PFSK-1 (cell line): ENCODE results near the gene HECTD4.

Experiments used
- POLR2AphosphoS5 ChIP-seq: IDR thresholded peaks from 2 replicates; pipeline ENCODE4 v1.6.1; 2012; ENCODE audit warnings: low read depth, mild to moderate bottlenecking, control low read depth, low read length, moderate library complexity
- SIN3A ChIP-seq: IDR thresholded peaks from 2 replicates; pipeline ENCODE4 v1.6.1; 2012; ENCODE audit warnings: mild to moderate bottlenecking, low read length, moderate library complexity, borderline replicate concordance; ENCODE audit not compliant: insufficient read depth

- no peak for TF ChIP-seq POLR2AphosphoS5
- TF ChIP-seq SIN3A = no peak
Measured at GRCh38 chr12:112178796-112179195, 203.4 kb downstream of the HECTD4 start.
